Activated CD4-positive, alpha-beta memory T cell treated with anti-CD3 and anti-CD28 coated beads for 36 hours (primary cell): ENCODE results near the gene GREB1. TPM values are rescaled to one million over a fixed set of nuclear protein-coding genes. Genes with fewer than 3 reads are reported as not detected.
A peak's percentile ranks its signal among the peaks of the same experiment; 100 is the strongest.

ENCODE experiments used
- CTCF ChIA-PET: fragments of 350-600 bp; sonication (Branson Sonifier 250); formaldehyde crosslinking; loops from one replicate; lab custom pipeline; 2021; ENCODE audit warnings: antibody characterized with exemption, inconsistent platforms; lab: Charles Lee
- POLR2A ChIA-PET: fragments of 350-600 bp; sonication (Branson Sonifier 250); formaldehyde crosslinking; loops from one replicate; lab custom pipeline; 2021; ENCODE audit warnings: antibody characterized with exemption; lab: Charles Lee
- DNase-seq: peaks from one replicate; pipeline ENCODE4 v3.0.0-alpha.2; 2020
- H3K27ac Mint-ChIP-seq: one replicate; pipeline ENCODE4 v1.8.0; 2021; ENCODE audit warnings: mixed read lengths
- H3K27me3 Mint-ChIP-seq: one replicate; pipeline ENCODE4 v1.8.0; 2021; ENCODE audit warnings: mixed read lengths
- H3K36me3 Mint-ChIP-seq: one replicate; pipeline ENCODE4 v1.8.0; 2021; ENCODE audit warnings: mixed read lengths
- H3K4me1 Mint-ChIP-seq: one replicate; pipeline ENCODE4 v1.8.0; 2021; ENCODE audit warnings: low read depth, mixed read lengths
- H3K4me3 Mint-ChIP-seq: one replicate; pipeline ENCODE4 v1.8.0; 2021; ENCODE audit warnings: mild to moderate bottlenecking, mixed read lengths
- H3K9me3 Mint-ChIP-seq: one replicate; pipeline ENCODE4 v1.8.0; 2021; ENCODE audit warnings: mixed read lengths
- intact Hi-C: fragments of 100-400 bp; cut with micrococcal nuclease; formaldehyde crosslinking; loops from one replicate; pipeline ENCODE4 v1.15.1; 2023
- total RNA-seq, 2 experiments: library from RNA; stranded (reverse); gene quantifications; one replicate each; pipeline ENCODE4 v1.2.3, GENCODE V29; 2021

GREB1 gene
- under 1 TPM; 0.29 to 0.81 TPM for total RNA-seq

GRCh38 chr2:11533278-11534070 is at the start of gene GREB1:
TSS of gene GREB1 (plus strand) at chr2:11534045. CDS start at chr2:11556615, 22,570 bp downstream.
- no peak within 1 kb of the TSS for H3K27ac Mint-ChIP-seq
- DNase-seq, result no peak
- H3K9me3 Mint-ChIP-seq, result no peaks in the 10 kb centered on the region
- peaks cover 13% of the 10 kb centered on the region for H3K27me3 Mint-ChIP-seq
- ChIA-PET CTCF (interaction anchor here (1.0 kb wide), 1 partner anchor 401 kb away, joined by 3 read pairs; a partner anchor contains a TSS), POLR2A (no interaction called here)
- no peak within 1 kb of the TSS for H3K4me3 Mint-ChIP-seq
- intact Hi-C loops, result no loop called here
- H3K4me1 Mint-ChIP-seq, result no peaks in the 10 kb centered on the region
- no peaks in the 10 kb centered on the region for H3K36me3 Mint-ChIP-seq

GRCh38 chr2:11488809-11489208 is 45.0 kb upstream of the GREB1 start:
- no peak overlapping the region for H3K27ac Mint-ChIP-seq
- ChIA-PET POLR2A (no interaction called here), CTCF (interaction anchor here (0.6 to 1.0 kb wide), 2 partner anchors 42 to 607 kb away, joined by 4 read pairs; no protein-coding TSS in a partner anchor)
- no peaks in the 10 kb centered on the region for H3K36me3 Mint-ChIP-seq
- no peaks in the 10 kb centered on the region for H3K4me1 Mint-ChIP-seq
- no peak for DNase-seq
- H3K9me3 Mint-ChIP-seq, result no peaks in the 10 kb centered on the region
- no peak overlapping the region for H3K4me3 Mint-ChIP-seq
- H3K27me3 Mint-ChIP-seq, result peaks cover 28% of the 10 kb centered on the region
- intact Hi-C loops, result no loop called here

GRCh38 chr2:11490194-11490593 is 43.7 kb upstream of the GREB1 start:
- H3K36me3 Mint-ChIP-seq, result no peaks in the 10 kb centered on the region
- peaks cover 21% of the 10 kb centered on the region for H3K27me3 Mint-ChIP-seq
- ChIA-PET CTCF (interaction anchor here (1.0 to 2.1 kb wide), 3 partner anchors 12 to 94 kb away, joined by 3 to 7 read pairs (median 4); no protein-coding TSS in a partner anchor), POLR2A (no interaction called here)
- H3K9me3 Mint-ChIP-seq, result no peaks in the 10 kb centered on the region
- H3K4me3 Mint-ChIP-seq, result no peak overlapping the region
- intact Hi-C loops, result no loop called here
- H3K27ac Mint-ChIP-seq, result no peak overlapping the region
- H3K4me1 Mint-ChIP-seq, result no peaks in the 10 kb centered on the region
- no peak for DNase-seq

- intact Hi-C loops, result no loop called here
- Mint-ChIP-seq H3K9me3 (no peaks in the 10 kb centered on the region), H3K36me3 (no peaks in the 10 kb centered on the region), H3K27me3 (peaks cover 13% of the 10 kb centered on the region), H3K4me3 (no peak overlapping the region), H3K27ac (no peak overlapping the region), H3K4me1 (no peaks in the 10 kb centered on the region)
- no peak for DNase-seq
- ChIA-PET CTCF (interaction anchor here (1.0 to 2.1 kb wide), 3 partner anchors 14 to 93 kb away, joined by 3 to 7 read pairs (median 4); no protein-coding TSS in a partner anchor), POLR2A (no interaction called here)
Observed at GRCh38 chr2:11491348-11491933, 42.4 kb upstream of the GREB1 start.

GRCh38 chr2:11492244-11492643 is 41.6 kb upstream of the GREB1 start:
- no peaks in the 10 kb centered on the region for H3K4me1 Mint-ChIP-seq
- H3K9me3 Mint-ChIP-seq, result no peaks in the 10 kb centered on the region
- no peak overlapping the region for H3K4me3 Mint-ChIP-seq
- CTCF ChIA-PET, result no interaction called here
- no peaks in the 10 kb centered on the region for H3K36me3 Mint-ChIP-seq
- peaks cover 10% of the 10 kb centered on the region for H3K27me3 Mint-ChIP-seq
- no peak for DNase-seq
- no peak overlapping the region for H3K27ac Mint-ChIP-seq
- intact Hi-C loops, result no loop called here
- POLR2A ChIA-PET, result no interaction called here

- CTCF ChIA-PET, result no interaction called here
- H3K4me3 Mint-ChIP-seq, result no peak overlapping the region
Observed at GRCh38 chr2:11492720-11493119, 41.1 kb upstream of the GREB1 start.

GRCh38 chr2:11493282-11493681 is 40.6 kb upstream of the GREB1 start:
- Mint-ChIP-seq H3K36me3 (no peaks in the 10 kb centered on the region), H3K27ac (no peak overlapping the region), H3K9me3 (no peaks in the 10 kb centered on the region), H3K27me3 (peaks cover 3% of the 10 kb centered on the region), H3K4me3 (no peak overlapping the region), H3K4me1 (no peaks in the 10 kb centered on the region)
- ChIA-PET POLR2A (no interaction called here), CTCF (interaction anchor here (0.6 kb wide), 1 partner anchor 220 kb away, joined by 3 read pairs; no protein-coding TSS in a partner anchor)
- intact Hi-C loops, result no loop called here
- no peak for DNase-seq

More at GRCh38 chr2:11492720-11493119, 41.1 kb upstream of the GREB1 start:
- intact Hi-C loops, result no loop called here
- DNase-seq, result no peak
- Mint-ChIP-seq H3K27ac (no peak overlapping the region), H3K4me1 (no peaks in the 10 kb centered on the region), H3K27me3 (peaks cover 9% of the 10 kb centered on the region), H3K9me3 (no peaks in the 10 kb centered on the region), H3K36me3 (no peaks in the 10 kb centered on the region)
- POLR2A ChIA-PET, result no interaction called here

- ChIA-PET POLR2A (no interaction called here), CTCF (interaction anchor here (1.0 kb wide), 1 partner anchor 89 kb away, joined by 3 read pairs; no protein-coding TSS in a partner anchor)
- no peaks in the 10 kb centered on the region for H3K9me3 Mint-ChIP-seq
- no peaks in the 10 kb centered on the region for H3K36me3 Mint-ChIP-seq
- H3K27me3 Mint-ChIP-seq, result peaks cover 4% of the 10 kb centered on the region
- no peak overlapping the region for H3K4me3 Mint-ChIP-seq
- intact Hi-C loops, result no loop called here
- no peak overlapping the region for H3K27ac Mint-ChIP-seq
- no peak for DNase-seq
- H3K4me1 Mint-ChIP-seq, result no peaks in the 10 kb centered on the region
Observed at GRCh38 chr2:11494310-11494709, 39.5 kb upstream of the GREB1 start.

- Mint-ChIP-seq H3K4me1 (peaks cover 6% of the 10 kb centered on the region), H3K4me3 (no peak overlapping the region), H3K27me3 (peaks cover 7% of the 10 kb centered on the region), H3K27ac (no peak overlapping the region), H3K9me3 (no peaks in the 10 kb centered on the region), H3K36me3 (no peaks in the 10 kb centered on the region)
- no peak for DNase-seq
- intact Hi-C loops, result no loop called here
- ChIA-PET CTCF (interaction anchor here (0.6 to 1.2 kb wide), 3 partner anchors 15 to 295 kb away, joined by 3 read pairs; no protein-coding TSS in a partner anchor), POLR2A (no interaction called here)
Observed at GRCh38 chr2:11495844-11496681, 37.8 kb upstream of the GREB1 start.

- peak; percentile 27 for DNase-seq
- intact Hi-C loops, result no loop called here
Observed at GRCh38 chr2:11498543-11499034, 35.3 kb upstream of the GREB1 start.

GRCh38 chr2:11499081-11499743 is 34.6 kb upstream of the GREB1 start:
- no peaks in the 10 kb centered on the region for H3K36me3 Mint-ChIP-seq
- ChIA-PET POLR2A (interaction anchor here (1.1 kb wide), 1 partner anchor 25 kb away, joined by 3 read pairs; no protein-coding TSS in a partner anchor), CTCF (interaction anchor here (1.1 kb wide), 1 partner anchor 22 kb away, joined by 3 read pairs; no protein-coding TSS in a partner anchor)
- peaks cover 10% of the 10 kb centered on the region for H3K27me3 Mint-ChIP-seq
- H3K4me3 Mint-ChIP-seq, result no peak overlapping the region
- peaks cover 6% of the 10 kb centered on the region for H3K4me1 Mint-ChIP-seq
- DNase-seq, result no peak
- no peaks in the 10 kb centered on the region for H3K9me3 Mint-ChIP-seq
- H3K27ac Mint-ChIP-seq, result no peak overlapping the region
- intact Hi-C loops, result no loop called here

More at GRCh38 chr2:11498543-11499034, 35.3 kb upstream of the GREB1 start:
- H3K4me1 Mint-ChIP-seq, result peaks cover 6% of the 10 kb centered on the region
- no peak overlapping the region for H3K27ac Mint-ChIP-seq
- H3K36me3 Mint-ChIP-seq, result no peaks in the 10 kb centered on the region
- no peak overlapping the region for H3K4me3 Mint-ChIP-seq
- peaks cover 10% of the 10 kb centered on the region for H3K27me3 Mint-ChIP-seq
- CTCF ChIA-PET, result interaction anchor here (1.1 kb wide), 1 partner anchor 21 kb away, joined by 3 read pairs; no protein-coding TSS in a partner anchor
- POLR2A ChIA-PET, result interaction anchor here (1.1 kb wide), 1 partner anchor 24 kb away, joined by 3 read pairs; no protein-coding TSS in a partner anchor
- no peaks in the 10 kb centered on the region for H3K9me3 Mint-ChIP-seq
